Fibroblast of lung (primary cell): ENCODE measurements around the gene RELA. TPM values are rescaled to one million over a fixed set of nuclear protein-coding genes. Genes with fewer than 3 reads are reported as not detected.
"Not testable (repeated sequence)": the region's sequence is repeated elsewhere in the genome, so short reads cannot be mapped to it uniquely, and the experiment has no call there.

Experiments used
- DNase-seq, 2 donors: peaks; one replicate each; pipeline versions ENCODE4 v3.0.0 to v3.0.0-alpha.2; 2010; ENCODE audit warnings: low read depth in 2 of 2
- H2AFZ ChIP-seq: 2 replicates; pipeline ENCODE4 v1.5.1; 2012; ENCODE audit warnings: low read length, control low read depth, inconsistent platforms
- H3K27ac ChIP-seq: 2 replicates; pipeline ENCODE4 v1.5.1; 2011; ENCODE audit warnings: low read length, control low read depth; ENCODE audit not compliant: insufficient read depth
- H3K27me3 ChIP-seq: 2 replicates; pipeline ENCODE4 v1.5.1; 2011; ENCODE audit warnings: mild to moderate bottlenecking, low read length; ENCODE audit not compliant: control insufficient read depth, insufficient read depth
- H3K36me3 ChIP-seq: 2 replicates; pipeline ENCODE4 v1.5.1; 2011; ENCODE audit warnings: low read length; ENCODE audit not compliant: control insufficient read depth, insufficient read depth
- H3K4me1 ChIP-seq: 2 replicates; pipeline ENCODE4 v1.5.1; 2011; ENCODE audit warnings: low read length; ENCODE audit not compliant: control insufficient read depth, insufficient read depth; ENCODE audit errors: extremely low read depth
- H3K4me2 ChIP-seq: 2 replicates; pipeline ENCODE4 v1.5.1; 2011; ENCODE audit warnings: low read length, control low read depth; ENCODE audit not compliant: insufficient read depth; ENCODE audit errors: extremely low read depth
- H3K4me3 ChIP-seq, 4 experiments: fragments of 200-600 bp in 1 of 4; sonication (generic) in 1 of 4; replicated peaks in 1 of 4; 2 replicates each; pipeline ENCODE4 v1.5.1; 2011 to 2016; ENCODE audit warnings: low read length in 4 of 4, low read depth in 3 of 4, mild to moderate bottlenecking in 3 of 4, control low read depth in 2 of 4, inconsistent platforms in 1 of 4, mixed read lengths in 1 of 4; ENCODE audit not compliant: insufficient read depth in 1 of 4; ENCODE audit errors: control extremely low read depth in 1 of 4
- H3K79me2 ChIP-seq: 2 replicates; pipeline ENCODE4 v1.5.1; 2012; ENCODE audit warnings: mild to moderate bottlenecking, low read length, inconsistent platforms; ENCODE audit not compliant: control insufficient read depth, insufficient read depth
- H3K9ac ChIP-seq: 2 replicates; pipeline ENCODE4 v1.5.1; 2011; ENCODE audit warnings: mild to moderate bottlenecking, low read length, control low read depth; ENCODE audit not compliant: insufficient read depth
- H3K9me3 ChIP-seq: 2 replicates; pipeline ENCODE4 v1.5.1; 2012; ENCODE audit warnings: low read depth, low read length; ENCODE audit not compliant: control insufficient read depth, insufficient read depth
- H4K20me1 ChIP-seq: 2 replicates; pipeline ENCODE4 v1.5.1; 2011; ENCODE audit warnings: low read length; ENCODE audit not compliant: control insufficient read depth, insufficient read depth; ENCODE audit errors: extremely low read depth
- EZH2 ChIP-seq: IDR thresholded peaks from 2 replicates; pipeline ENCODE4 v1.5.1; 2012; ENCODE audit warnings: low read length, control low read depth, mild to moderate bottlenecking; ENCODE audit errors: missing control alignments
- polyA plus RNA-seq, 2 donors: library from polyadenylated mRNA; depleted of rRNA in 1 of 2; stranded (reverse) in 1 of 2; unstranded in 1 of 2; fragments of >200 nt; gene quantifications; 2 replicates each; pipeline ENCODE4 v1.2.1, GENCODE V29; 2011 to 2012; ENCODE audit warnings: missing spikeins in 1 of 2
- total RNA-seq: library from RNA; depleted of rRNA; stranded (reverse); fragments of >200 nt; gene quantifications from 2 replicates; pipeline ENCODE4 v1.2.1, GENCODE V29; 2014
- TF ChIP-seq, protein P1 (sequence below), 2 donors: IDR thresholded peaks in 1 of 2; conservative IDR thresholded peaks in 1 of 2; 1 replicate in 1 of 2; 2 replicates in 1 of 2; pipeline ENCODE4 v1.5.1; 2011 to 2012; ENCODE audit warnings: low read length in 2 of 2, control low read depth in 1 of 2, inconsistent platforms in 1 of 2, low read depth in 1 of 2, mild to moderate bottlenecking in 1 of 2

Gene RELA
- total and polyA plus RNA-seq, 2 donors (not counting 1 experiment from before 2014, with no cell fraction given) = 15.7 to 23.0 TPM

DNA sequence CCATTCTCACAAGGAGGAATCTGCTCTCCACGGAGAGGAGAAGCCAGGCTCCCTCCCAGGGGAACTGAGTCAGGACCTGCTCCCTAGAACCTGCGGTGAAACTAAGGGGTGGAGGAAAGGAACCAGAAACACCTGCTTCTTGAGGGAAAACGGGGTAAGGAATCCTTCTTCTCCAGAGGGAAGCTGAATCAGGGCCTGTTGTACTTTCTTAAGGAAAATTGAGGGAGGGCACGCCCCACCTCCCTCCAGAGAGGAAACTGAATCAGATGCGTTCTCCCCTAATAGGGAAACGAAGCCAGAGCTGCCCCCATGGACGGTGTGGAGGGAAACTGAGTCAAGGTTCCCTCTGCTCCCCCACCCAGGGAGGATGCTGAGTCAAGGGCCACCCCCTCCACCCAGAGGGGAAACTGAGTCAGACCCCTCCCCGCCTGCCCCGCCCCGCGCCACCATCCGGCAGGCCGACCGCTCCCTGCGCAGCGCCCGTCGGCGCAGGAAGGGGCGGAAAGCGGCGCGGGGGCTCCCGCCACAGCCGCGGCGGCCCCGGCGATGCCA, 393 bp downstream of the RELA start:
- TF ChIP-seq, protein P1, sequence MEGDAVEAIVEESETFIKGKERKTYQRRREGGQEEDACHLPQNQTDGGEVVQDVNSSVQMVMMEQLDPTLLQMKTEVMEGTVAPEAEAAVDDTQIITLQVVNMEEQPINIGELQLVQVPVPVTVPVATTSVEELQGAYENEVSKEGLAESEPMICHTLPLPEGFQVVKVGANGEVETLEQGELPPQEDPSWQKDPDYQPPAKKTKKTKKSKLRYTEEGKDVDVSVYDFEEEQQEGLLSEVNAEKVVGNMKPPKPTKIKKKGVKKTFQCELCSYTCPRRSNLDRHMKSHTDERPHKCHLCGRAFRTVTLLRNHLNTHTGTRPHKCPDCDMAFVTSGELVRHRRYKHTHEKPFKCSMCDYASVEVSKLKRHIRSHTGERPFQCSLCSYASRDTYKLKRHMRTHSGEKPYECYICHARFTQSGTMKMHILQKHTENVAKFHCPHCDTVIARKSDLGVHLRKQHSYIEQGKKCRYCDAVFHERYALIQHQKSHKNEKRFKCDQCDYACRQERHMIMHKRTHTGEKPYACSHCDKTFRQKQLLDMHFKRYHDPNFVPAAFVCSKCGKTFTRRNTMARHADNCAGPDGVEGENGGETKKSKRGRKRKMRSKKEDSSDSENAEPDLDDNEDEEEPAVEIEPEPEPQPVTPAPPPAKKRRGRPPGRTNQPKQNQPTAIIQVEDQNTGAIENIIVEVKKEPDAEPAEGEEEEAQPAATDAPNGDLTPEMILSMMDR (conservative IDR thresholded peaks at IDR 0.05 in 1 of 2, IDR thresholded peaks at IDR 0.05 in 1 of 2; ENCODE audit: low read depth in 1 of 2, low read length in 2 of 2) = no peak
- TF ChIP-seq EZH2 = no peak
- Histone ChIP-seq H3K4me2 (peak overlapping the region; percentile 98), H4K20me1 (no peaks in the 10 kb centered on the region), H2AFZ (no peak overlapping the region), H3K27ac (peak overlapping the region; percentile 94), H3K9ac (peak overlapping the region; percentile 88), H3K4me1 (peaks cover 10% of the 10 kb centered on the region), H3K36me3 (peaks cover 32% of the 10 kb centered on the region), H3K4me3 (peak overlapping the region; percentile 90 to 96 (median 94)), H3K9me3 (no peaks in the 10 kb centered on the region), H3K27me3 (no peaks in the 10 kb centered on the region), H3K79me2 (peaks cover 32% of the 10 kb centered on the region)
- DNase-seq = peak in 1 of 2 donors; percentile 14

DNA sequence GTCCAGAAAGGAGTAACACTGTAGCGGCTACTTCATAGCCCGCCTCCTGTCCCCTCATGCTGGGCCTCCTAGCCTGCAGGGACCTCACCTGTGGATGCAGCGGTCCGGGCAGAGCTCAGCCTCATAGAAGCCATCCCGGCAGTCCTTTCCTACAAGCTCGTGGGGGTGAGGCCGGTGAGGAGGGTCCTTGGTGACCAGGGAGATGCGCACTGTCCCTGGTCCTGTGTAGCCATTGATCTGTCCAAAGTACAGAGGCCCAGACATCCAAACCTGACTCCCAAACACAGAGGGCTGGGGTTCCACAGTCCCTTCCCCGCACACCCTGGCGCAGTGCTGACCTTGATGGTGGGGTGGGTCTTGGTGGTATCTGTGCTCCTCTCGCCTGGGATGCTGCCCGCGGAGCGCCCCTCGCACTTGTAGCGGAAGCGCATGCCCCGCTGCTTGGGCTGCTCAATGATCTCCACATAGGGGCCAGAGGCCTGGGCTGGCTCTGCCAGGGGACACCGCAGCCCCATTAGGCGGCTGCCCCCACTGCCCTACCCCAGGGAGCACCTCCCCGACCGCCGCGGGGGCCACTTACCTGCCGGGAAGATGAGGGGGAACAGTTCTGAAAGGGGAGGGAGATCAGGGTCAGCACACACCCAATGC, 993 bp downstream of the RELA start:
- Histone ChIP-seq H3K4me3 (peak overlapping the region; percentile 90 to 96 (median 94)), H3K27ac (peak overlapping the region; percentile 94), H2AFZ (no peak overlapping the region), H3K4me1 (peaks cover 10% of the 10 kb centered on the region), H3K27me3 (no peaks in the 10 kb centered on the region), H3K36me3 (peaks cover 36% of the 10 kb centered on the region), H3K4me2 (peak overlapping the region; percentile 98), H3K9me3 (no peaks in the 10 kb centered on the region), H4K20me1 (no peaks in the 10 kb centered on the region), H3K9ac (peak overlapping the region; percentile 88), H3K79me2 (peaks cover 32% of the 10 kb centered on the region)
- no peak for TF ChIP-seq EZH2
- TF ChIP-seq, protein P1 (conservative IDR thresholded peaks at IDR 0.05 in 1 of 2, IDR thresholded peaks at IDR 0.05 in 1 of 2; ENCODE audit: low read depth in 1 of 2, low read length in 2 of 2) = no peak
- no peak for DNase-seq

DNA sequence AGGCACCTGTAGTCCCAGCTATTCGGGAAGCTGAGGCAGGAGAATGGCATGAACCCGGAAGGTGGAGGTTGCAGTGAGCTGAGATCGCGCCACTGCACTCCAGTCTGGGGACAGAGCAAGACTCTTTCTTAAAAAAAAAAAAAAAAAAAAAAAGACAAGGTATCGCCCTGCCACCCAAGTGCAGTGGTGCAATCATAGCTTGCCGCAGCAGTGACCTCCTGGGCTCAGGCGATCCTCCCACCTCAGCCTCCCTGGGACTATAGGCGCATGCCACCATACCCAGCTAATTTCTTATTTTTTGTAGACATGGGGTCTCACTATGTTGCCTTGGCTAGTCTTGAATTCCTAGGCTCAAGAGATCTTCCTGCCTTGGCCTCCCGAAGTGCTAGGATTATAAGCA, 1.8 kb downstream of the RELA start:
- not testable (repeated sequence) for H3K27ac ChIP-seq, H4K20me1 ChIP-seq, H3K9ac ChIP-seq, H2AFZ ChIP-seq, H3K9me3 ChIP-seq, DNase-seq, H3K27me3 ChIP-seq
- Histone ChIP-seq H3K4me1 (peaks cover 10% of the 10 kb centered on the region), H3K4me2 (peak overlapping the region; percentile 98), H3K4me3 (peak overlapping the region in 2 of 4 experiments; percentile 92 to 96), H3K79me2 (peaks cover 32% of the 10 kb centered on the region), H3K36me3 (peaks cover 36% of the 10 kb centered on the region)
